ENCODE data around the gene FRAS1. TPM values are rescaled to one million over a fixed set of nuclear protein-coding genes. Genes with fewer than 3 reads are reported as not detected.

FRAS1 gene
- total and polyA plus RNA-seq, 9 of the 15 experiments (the other 6 are each of a cell fraction or from before 2014, with no cell fraction given): under 0.01 to 0.11 (median 0.04) TPM; not detected in 2

GRCh38 chr4:78268597-78268996, 211.5 kb downstream of the FRAS1 start:
- no peak overlapping the region for H3K27ac ChIP-seq (ENCODE audit: extremely low read depth, low read depth, low read length)
- no TSS peak for BruUV-seq (replicated peaks)
- ATAC-seq (no peak), DNase-seq (ENCODE audit: extremely low read depth in 1 of 4, low spot score in 3 of 4) (no peak), FAIRE-seq (no peak)
- no peak overlapping the region for H3K4me3 ChIP-seq
- H3K27me3 ChIP-seq (ENCODE audit: control insufficient read depth in 2 of 2, insufficient read depth in 2 of 2, low read length in 2 of 2): peaks cover 2 to 11% of the 10 kb centered on the region in 2 experiments; a peak in 2 of 5 replicates
- no peak overlapping the region for H3K9ac ChIP-seq (ENCODE audit: insufficient read depth in 1 of 2, low read depth in 2 of 2, low read length in 2 of 2)
- H2AFZ ChIP-seq (ENCODE audit: low read depth, low read length): no peak overlapping the region
- no peak overlapping the region for H3K4me2 ChIP-seq (ENCODE audit: insufficient read depth, low read length)
- in situ Hi-C loops (cut with MboI): no loop called here
- no peaks in the 10 kb centered on the region for H3K36me3 ChIP-seq (ENCODE audit: control insufficient read depth, insufficient read depth, low read length)
- ChIA-PET POLR2A (no interaction called here), CTCF (ENCODE audit: low intra/inter-chr PET ratio) (no interaction called here)
- no peaks in the 10 kb centered on the region for H3K79me2 ChIP-seq (ENCODE audit: control insufficient read depth, insufficient read depth, low read length)
- H3K4me1 ChIP-seq (replicated peaks in 1 of 2; ENCODE audit: control insufficient read depth in 2 of 2, insufficient read depth in 2 of 2, low read length in 2 of 2): no peaks in the 10 kb centered on the region
- no peaks in the 10 kb centered on the region for H4K20me1 ChIP-seq (replicated peaks; ENCODE audit: control insufficient read depth, insufficient read depth, low read length)
- TF ChIP-seq CBX5 (IDR thresholded peaks at IDR 0.05; ENCODE audit: borderline replicate concordance, low read depth) (no peak), SMARCA5 (IDR thresholded peaks at IDR 0.05) (no peak), NCOA4 (IDR thresholded peaks at IDR 0.05; ENCODE audit: partially characterized antibody) (no peak), TCF3 (CRISPR knock-in tag; IDR thresholded peaks at IDR 0.05) (no peak), CTCF (IDR thresholded peaks at IDR 0.05 in 2 of 3, conservative IDR thresholded peaks at IDR 0.05 in 1 of 3; ENCODE audit: insufficient read depth in 2 of 3, low read depth in 1 of 3, low read length in 3 of 3) (no peak), ZNF512 (tag; IDR thresholded peaks at IDR 0.05) (no peak), CHCHD3 (CRISPR knock-in tag; IDR thresholded peaks at IDR 0.05) (no peak), RBBP5 (IDR thresholded peaks at IDR 0.05; ENCODE audit: borderline replicate concordance, insufficient read depth, low read length, poor library complexity, severe bottlenecking) (no peak), NFXL1 (CRISPR knock-in tag; IDR thresholded peaks at IDR 0.05) (no peak), NFIX (CRISPR knock-in tag; IDR thresholded peaks at IDR 0.05; ENCODE audit: low read depth) (no peak), MLX (CRISPR knock-in tag; conservative IDR thresholded peaks at IDR 0.05) (no peak), MYBL2 (IDR thresholded peaks at IDR 0.05; ENCODE audit: low read depth) (no peak), MYBL2 (CRISPR knock-in tag; IDR thresholded peaks at IDR 0.05; ENCODE audit: borderline replicate concordance) (no peak), DNMT1 (IDR thresholded peaks at IDR 0.05) (no peak), PPARD (CRISPR knock-in tag; IDR thresholded peaks at IDR 0.05) (no peak), HEY1 (CRISPR knock-in tag; IDR thresholded peaks at IDR 0.05; ENCODE audit: borderline replicate concordance) (no peak), RFX5 (IDR thresholded peaks at IDR 0.05; ENCODE audit: low read depth, low read length) (no peak), ZBTB8A (IDR thresholded peaks at IDR 0.05; ENCODE audit: partially characterized antibody) (no peak), ADNP (tag; IDR thresholded peaks at IDR 0.05) (no peak), ZKSCAN8 (CRISPR knock-in tag; IDR thresholded peaks at IDR 0.05) (no peak)
- WGBS (ENCODE audit: insufficient coverage, low coverage, missing lambda C conversion rate): 0% methylated on average over 2 of the region's 2 CpGs
- intact Hi-C loops (cut with micrococcal nuclease): no loop called here
- H3K9me3 ChIP-seq (replicated peaks; ENCODE audit: control insufficient read depth, insufficient read depth, low read depth, low read length): no peaks in the 10 kb centered on the region
- no peaks in the 10 kb centered on the region for H3K9me1 ChIP-seq (ENCODE audit: control insufficient read depth, insufficient read depth, low read length)
